ENCODE results near the gene PIP5K1C. TPM values are rescaled to one million over a fixed set of nuclear protein-coding genes. Genes with fewer than 3 reads are reported as not detected.
"Not testable (repeated sequence)": the region's sequence is repeated elsewhere in the genome, so short reads cannot be mapped to it uniquely, and the experiment has no call there.

The PIP5K1C gene
- total and polyA plus RNA-seq, 5 donors = 31.4 to 48.3 (median 39.7) TPM

GRCh38 chr19:3586707-3587346 is 113.4 kb downstream of the PIP5K1C start:
- intact Hi-C loops (cut with DNase I) = no loop called here

GRCh38 chr19:3586127-3586626 is 114.1 kb downstream of the PIP5K1C start:
- intact Hi-C loops (cut with DNase I) = no loop called here
- H3K4me3 ChIP-seq (ENCODE audit: low read length) = peak overlapping the region; percentile 44
- H3K4me1 ChIP-seq (ENCODE audit: control insufficient read depth, insufficient read depth, low read length) = no peaks in the 10 kb centered on the region
- 27% methylated on average over 16 of the region's 16 CpGs for WGBS
- ATAC-seq = peak; percentile 35 to 49
- H3K27ac ChIP-seq (ENCODE audit: low read length) = no peak overlapping the region
- no peaks in the 10 kb centered on the region for H3K27me3 ChIP-seq (ENCODE audit: control insufficient read depth, insufficient read depth)
- H3K9me3 ChIP-seq (ENCODE audit: control insufficient read depth, low read length) = no peaks in the 10 kb centered on the region
- DNase-seq = peak in 1 of 3 donors; percentile 70

More at GRCh38 chr19:3586707-3587346, 113.4 kb downstream of the PIP5K1C start:
- peak; percentile 14 to 34 for ATAC-seq
- no peak for DNase-seq
- Histone ChIP-seq H3K27ac (ENCODE audit: low read length) (no peak overlapping the region), H3K4me1 (ENCODE audit: control insufficient read depth, insufficient read depth, low read length) (no peaks in the 10 kb centered on the region), H3K9me3 (ENCODE audit: control insufficient read depth, low read length) (no peaks in the 10 kb centered on the region), H3K4me3 (ENCODE audit: low read length) (no peak overlapping the region), H3K27me3 (ENCODE audit: control insufficient read depth, insufficient read depth) (no peaks in the 10 kb centered on the region)
- 54% methylated on average over 31 of the region's 31 CpGs for WGBS

GRCh38 chr19:3585301-3586126 is 114.8 kb downstream of the PIP5K1C start, which contains the start of gene GIPC3:
Gene GIPC3, plus strand, starts transcription at chr19:3585478. Its CDS starts 120 bp downstream, at chr19:3585598.
- 6% methylated on average over 84 of the region's 84 CpGs for WGBS
- Histone ChIP-seq H3K4me3 (ENCODE audit: low read length) (peak within 1 kb of the TSS; percentile 44), H3K4me1 (ENCODE audit: control insufficient read depth, insufficient read depth, low read length) (no peaks in the 10 kb centered on the region), H3K27ac (ENCODE audit: low read length) (no peak within 1 kb of the TSS), H3K9me3 (ENCODE audit: control insufficient read depth, low read length) (no peaks in the 10 kb centered on the region), H3K27me3 (ENCODE audit: control insufficient read depth, insufficient read depth) (no peaks in the 10 kb centered on the region)
- DNase-seq (peak in 1 of 3 donors; percentile 62), ATAC-seq (peak; percentile 6 to 17)
- intact Hi-C loops (cut with DNase I) = no loop called here

- H3K27ac ChIP-seq (ENCODE audit: low read length); H3K27me3 ChIP-seq (ENCODE audit: control insufficient read depth, insufficient read depth); H3K4me3 ChIP-seq (ENCODE audit: low read length); intact Hi-C loops (cut with DNase I); H3K9me3 ChIP-seq (ENCODE audit: control insufficient read depth, low read length); DNase-seq; H3K4me1 ChIP-seq (ENCODE audit: control insufficient read depth, insufficient read depth, low read length); ATAC-seq: not testable (repeated sequence)
- 91% methylated on average over 15 of the region's 15 CpGs for WGBS
These were observed 116.0 kb downstream of the PIP5K1C start for GRCh38 chr19:3584036-3584802.

- H3K9me3 ChIP-seq (ENCODE audit: control insufficient read depth, low read length); H3K27me3 ChIP-seq (ENCODE audit: control insufficient read depth, insufficient read depth); H3K27ac ChIP-seq (ENCODE audit: low read length); DNase-seq; intact Hi-C loops (cut with DNase I); H3K4me1 ChIP-seq (ENCODE audit: control insufficient read depth, insufficient read depth, low read length); ATAC-seq; H3K4me3 ChIP-seq (ENCODE audit: low read length): not testable (repeated sequence)
- 92% methylated on average over 4 of the region's 4 CpGs for WGBS
These were observed 118.5 kb downstream of the PIP5K1C start for GRCh38 chr19:3581792-3582191.

Other genes starting within 250 kb of the PIP5K1C start
- not detected for gene SMIM24, start 219.9 kb downstream of the PIP5K1C start, total RNA-seq
- gene SMIM24, start 219.9 kb downstream of the PIP5K1C start, polyA plus RNA-seq = not detected
- gene SMIM44, start 217.0 kb downstream of the PIP5K1C start, total RNA-seq = not detected
- gene SMIM44, start 217.0 kb downstream of the PIP5K1C start, polyA plus RNA-seq = not detected
- gene DOHH, start 199.8 kb downstream of the PIP5K1C start, total RNA-seq = 10 to 100 TPM in 3 of 4 donors, 1 to 10 TPM in 1; 9.8 to 14.2 (median 11.4) TPM
- 14.8 TPM for gene DOHH, start 199.8 kb downstream of the PIP5K1C start, polyA plus RNA-seq
- gene FZR1, start 194.2 kb downstream of the PIP5K1C start, total RNA-seq = 10 to 100 TPM; 18.6 to 23.3 (median 21.8) TPM
- 14.3 TPM for gene FZR1, start 194.2 kb downstream of the PIP5K1C start, polyA plus RNA-seq
- 1 to 10 TPM in 1 of 4 donors, under 1 TPM in 1, not detected in 2; 0.97 to 1.2 TPM for gene TEKTIP1, start 161.3 kb downstream of the PIP5K1C start, total RNA-seq
- 0.20 TPM for gene TEKTIP1, start 161.3 kb downstream of the PIP5K1C start, polyA plus RNA-seq
- gene MFSD12, start 142.9 kb downstream of the PIP5K1C start, total RNA-seq = 10 to 100 TPM; 20.6 to 31.7 (median 29.6) TPM
- 21.3 TPM for gene MFSD12, start 142.9 kb downstream of the PIP5K1C start, polyA plus RNA-seq
- gene HMG20B, start 127.5 kb downstream of the PIP5K1C start, total RNA-seq = 10 to 100 TPM; 35.7 to 46.0 (median 36.2) TPM
- gene HMG20B, start 127.5 kb downstream of the PIP5K1C start, polyA plus RNA-seq = 50.5 TPM
- 1 to 10 TPM in 2 of 4 donors, under 1 TPM in 2; 0.89 to 2.1 (median 1.2) TPM for gene GIPC3, start 115.0 kb downstream of the PIP5K1C start, total RNA-seq
- 1.2 TPM for gene GIPC3, start 115.0 kb downstream of the PIP5K1C start, polyA plus RNA-seq
- gene TBXA2R, start 93.6 kb downstream of the PIP5K1C start, total RNA-seq = 1 to 10 TPM; 1.3 to 2.2 (median 2.0) TPM
- 1.8 TPM for gene TBXA2R, start 93.6 kb downstream of the PIP5K1C start, polyA plus RNA-seq
- gene CACTIN, start 73.7 kb downstream of the PIP5K1C start, total RNA-seq = 10 to 100 TPM; 13.8 to 17.8 (median 14.4) TPM
- 13.5 TPM for gene CACTIN, start 73.7 kb downstream of the PIP5K1C start, polyA plus RNA-seq
- gene TJP3, start 7.9 kb upstream of the PIP5K1C start, total RNA-seq = not detected
- 0.05 TPM for gene TJP3, start 7.9 kb upstream of the PIP5K1C start, polyA plus RNA-seq
- gene APBA3, start 61.2 kb upstream of the PIP5K1C start, total RNA-seq = 10 to 100 TPM; 10.5 to 14.0 (median 11.8) TPM
- gene APBA3, start 61.2 kb upstream of the PIP5K1C start, polyA plus RNA-seq = 13.1 TPM
- gene MRPL54, start 62.2 kb upstream of the PIP5K1C start, total RNA-seq = 10 to 100 TPM; 62.9 to 78.1 (median 69.4) TPM
- 129 TPM for gene MRPL54, start 62.2 kb upstream of the PIP5K1C start, polyA plus RNA-seq
- not detected for gene RAX2, start 71.8 kb upstream of the PIP5K1C start, total RNA-seq
- not detected for gene RAX2, start 71.8 kb upstream of the PIP5K1C start, polyA plus RNA-seq
- gene MATK, start 85.9 kb upstream of the PIP5K1C start, total RNA-seq = 1 to 10 TPM in 2 of 4 donors, under 1 TPM in 2; 0.51 to 1.8 (median 1.0) TPM
- gene MATK, start 85.9 kb upstream of the PIP5K1C start, polyA plus RNA-seq = 0.36 TPM
- gene ZFR2, start 168.6 kb upstream of the PIP5K1C start, total RNA-seq = under 1 TPM; 0.36 to 0.85 (median 0.65) TPM
- 0.86 TPM for gene ZFR2, start 168.6 kb upstream of the PIP5K1C start, polyA plus RNA-seq
- gene ATCAY, start 180.2 kb upstream of the PIP5K1C start, total RNA-seq = not detected
- 0.05 TPM for gene ATCAY, start 180.2 kb upstream of the PIP5K1C start, polyA plus RNA-seq
- gene NMRK2, start 232.6 kb upstream of the PIP5K1C start, total RNA-seq = 1,000 to 10,000 TPM; 1,114 to 1,487 (median 1,236) TPM
- gene NMRK2, start 232.6 kb upstream of the PIP5K1C start, polyA plus RNA-seq = 1,838 TPM